DMS153 (cell line): ENCODE data around the gene CELF6.

Experiments used
- DNase-seq: peaks from one replicate; lab custom pipeline; 2025; lab: John Stamatoyannopoulos, UW

The CELF6 gene

GRCh38 chr15:72271895-72272212 lies 48.1 kb downstream of the CELF6 start:
- no peak for DNase-seq

GRCh38 chr15:72271221-72271620 lies 48.7 kb downstream of the CELF6 start:
- DNase-seq, result no peak

GRCh38 chr15:72269739-72270138 lies 50.2 kb downstream of the CELF6 start:
- no peak for DNase-seq

- DNase-seq, result no peak
These were observed 54.9 kb downstream of the CELF6 start for GRCh38 chr15:72265031-72265430.

GRCh38 chr15:72252663-72253299 lies 67.2 kb downstream of the CELF6 start:
- no peak for DNase-seq

GRCh38 chr15:72249142-72249810 lies 70.7 kb downstream of the CELF6 start:
- DNase-seq, result no peak

GRCh38 chr15:72248514-72248913 lies 71.4 kb downstream of the CELF6 start:
- no peak for DNase-seq

GRCh38 chr15:72242775-72243370 lies 77.1 kb downstream of the CELF6 start:
- no peak for DNase-seq

GRCh38 chr15:72239652-72240051 lies 80.3 kb downstream of the CELF6 start:
- DNase-seq, result no peak

- DNase-seq, result no peak
These were observed 81.4 kb downstream of the CELF6 start for GRCh38 chr15:72238586-72238985.

- DNase-seq, result no peak
These were observed 82.1 kb downstream of the CELF6 start for GRCh38 chr15:72237853-72238224.

GRCh38 chr15:72237029-72237852 lies 82.7 kb downstream of the CELF6 start:
- no peak for DNase-seq

- no peak for DNase-seq
These were observed 83.5 kb downstream of the CELF6 start for GRCh38 chr15:72236381-72237003.

- DNase-seq, result no peak
These were observed 84.7 kb downstream of the CELF6 start for GRCh38 chr15:72235298-72235697.
